Osteoblast (primary cell): ENCODE results near the gene GFPT2. TPM values are rescaled to one million over a fixed set of nuclear protein-coding genes. Genes with fewer than 3 reads are reported as not detected.

ENCODE experiments used
- DNase-seq: peaks from one replicate; pipeline ENCODE4 v3.0.0; 2011; ENCODE audit warnings: low spot score, mixed read lengths; ENCODE audit not compliant: insufficient read length; ENCODE audit errors: missing footprints
- H2AFZ ChIP-seq: 2 replicates; pipeline ENCODE4 v1.6.0; 2011; ENCODE audit warnings: mild to moderate bottlenecking, low read length
- H3K27ac ChIP-seq: 2 replicates; pipeline ENCODE4 v1.5.1; 2011; ENCODE audit warnings: mild to moderate bottlenecking, low read depth, low read length, moderate library complexity
- H3K27me3 ChIP-seq: 2 replicates; pipeline ENCODE4 v1.6.0; 2012; ENCODE audit warnings: mild to moderate bottlenecking, control low read depth, inconsistent platforms, low read length, moderate library complexity; ENCODE audit not compliant: insufficient read depth
- H3K36me3 ChIP-seq: 2 replicates; pipeline ENCODE4 v1.5.1; 2011; ENCODE audit warnings: mild to moderate bottlenecking, low read length, control low read depth, moderate library complexity; ENCODE audit not compliant: insufficient read depth
- H3K4me1 ChIP-seq: 2 replicates; pipeline ENCODE4 v1.5.1; 2011; ENCODE audit warnings: mild to moderate bottlenecking, low read length, control low read depth, moderate library complexity; ENCODE audit not compliant: insufficient read depth
- H3K4me2 ChIP-seq: 2 replicates; pipeline ENCODE4 v1.6.0; 2011; ENCODE audit warnings: mild to moderate bottlenecking, low read length; ENCODE audit not compliant: insufficient read depth
- H3K4me3 ChIP-seq: fragments of 200-600 bp; sonication (generic); 3 replicates; pipeline ENCODE4 v1.5.1; 2012; ENCODE audit warnings: mild to moderate bottlenecking, low read length, inconsistent platforms; ENCODE audit not compliant: insufficient read depth
- H3K79me2 ChIP-seq: 2 replicates; pipeline ENCODE4 v1.6.0; 2012; ENCODE audit warnings: mild to moderate bottlenecking, low read length, control low read depth, inconsistent platforms; ENCODE audit not compliant: insufficient read depth
- H3K9me3 ChIP-seq: 2 replicates; pipeline ENCODE4 v1.5.1; 2011; ENCODE audit warnings: low read depth, low read length, control low read depth
- H4K20me1 ChIP-seq: 2 replicates; pipeline ENCODE4 v1.6.0; 2012; ENCODE audit warnings: mild to moderate bottlenecking, low read length, control low read depth; ENCODE audit not compliant: insufficient read depth
- CTCF ChIP-seq: IDR thresholded peaks from 2 replicates; pipeline ENCODE4 v1.5.1; 2011; ENCODE audit warnings: mild to moderate bottlenecking, low read depth, low read length, moderate library complexity; ENCODE audit errors: extremely low read depth
- total RNA-seq: library from RNA; depleted of rRNA; stranded (reverse); fragments of >200 nt; gene quantifications from 2 replicates; pipeline ENCODE4 v1.2.3, GENCODE V29; 2012

The GFPT2 gene
- total RNA-seq, 1 donor: 30.4 TPM

- Histone ChIP-seq H2AFZ (no peak overlapping the region), H3K79me2 (peaks cover 57% of the 10 kb centered on the region), H3K9me3 (no peaks in the 10 kb centered on the region), H3K27me3 (no peaks in the 10 kb centered on the region), H3K4me2 (no peak overlapping the region), H3K36me3 (no peaks in the 10 kb centered on the region), H3K27ac (no peak overlapping the region), H3K4me3 (no peak overlapping the region), H4K20me1 (peaks cover 25% of the 10 kb centered on the region), H3K4me1 (peaks cover 16% of the 10 kb centered on the region)
- DNase-seq: no peak
- TF ChIP-seq CTCF: no peak
Observed at GRCh38 chr5:180289966-180290365, 63.2 kb downstream of the GFPT2 start.

DNA sequence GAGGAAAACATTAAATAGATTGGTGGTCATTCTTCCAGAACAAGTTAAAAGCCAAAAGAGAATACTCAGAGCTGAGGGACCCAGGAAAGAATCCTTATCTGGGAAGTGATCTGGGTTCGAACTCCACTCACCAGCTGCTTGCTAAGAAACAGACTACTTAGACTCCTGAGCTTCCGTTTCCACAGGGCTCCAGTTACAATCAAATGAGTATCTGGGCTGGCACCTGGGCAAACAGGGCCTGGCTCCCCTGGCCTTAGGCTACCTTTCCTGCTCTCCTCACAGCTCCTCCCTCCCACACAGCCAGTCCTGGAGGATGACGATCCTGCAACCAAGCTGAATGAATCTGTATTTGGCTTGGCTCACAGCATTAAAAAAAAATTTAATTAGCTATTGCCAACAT, 63.7 kb downstream of the GFPT2 start:
- no peak overlapping the region for H2AFZ ChIP-seq
- H3K36me3 ChIP-seq: no peaks in the 10 kb centered on the region
- H3K9me3 ChIP-seq: no peaks in the 10 kb centered on the region
- DNase-seq: no peak
- H3K79me2 ChIP-seq: peaks cover 63% of the 10 kb centered on the region
- peaks cover 16% of the 10 kb centered on the region for H3K4me1 ChIP-seq
- no peaks in the 10 kb centered on the region for H3K27me3 ChIP-seq
- no peak overlapping the region for H3K27ac ChIP-seq
- H4K20me1 ChIP-seq: peaks cover 25% of the 10 kb centered on the region
- TF ChIP-seq CTCF: no peak
- H3K4me2 ChIP-seq: no peak overlapping the region
- no peak overlapping the region for H3K4me3 ChIP-seq

DNA sequence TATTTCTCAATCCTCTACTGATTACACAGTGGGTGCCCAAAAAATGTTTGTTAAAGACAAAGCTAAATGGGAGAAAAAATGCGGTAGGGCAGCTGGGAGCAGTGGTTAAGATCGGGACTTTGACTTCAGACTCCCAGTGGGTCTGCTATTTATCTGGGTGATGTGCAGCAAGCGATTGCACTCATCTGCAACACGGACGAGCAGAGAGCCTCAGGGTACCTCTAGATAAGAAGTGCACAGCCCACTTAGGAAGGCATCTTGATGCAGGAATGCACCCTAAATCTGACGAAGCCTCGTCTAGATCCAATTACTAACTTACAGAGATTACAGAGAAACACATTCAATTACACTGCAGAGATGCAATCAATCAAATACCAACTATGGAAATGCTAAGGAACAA, 65.3 kb downstream of the GFPT2 start:
- H3K9me3 ChIP-seq: no peaks in the 10 kb centered on the region
- peaks cover 27% of the 10 kb centered on the region for H4K20me1 ChIP-seq
- H2AFZ ChIP-seq: no peak overlapping the region
- no peak overlapping the region for H3K4me3 ChIP-seq
- no peak overlapping the region for H3K27ac ChIP-seq
- H3K79me2 ChIP-seq: peaks cover 71% of the 10 kb centered on the region
- peaks cover 13% of the 10 kb centered on the region for H3K4me1 ChIP-seq
- no peaks in the 10 kb centered on the region for H3K36me3 ChIP-seq
- no peak for DNase-seq
- TF ChIP-seq CTCF: no peak
- no peak overlapping the region for H3K4me2 ChIP-seq
- no peaks in the 10 kb centered on the region for H3K27me3 ChIP-seq

- H3K36me3 ChIP-seq: no peaks in the 10 kb centered on the region
- H3K79me2 ChIP-seq: peaks cover 76% of the 10 kb centered on the region
- H3K4me2 ChIP-seq: no peak overlapping the region
- peaks cover 32% of the 10 kb centered on the region for H4K20me1 ChIP-seq
- H3K9me3 ChIP-seq: no peaks in the 10 kb centered on the region
- no peak overlapping the region for H3K4me3 ChIP-seq
- no peak for TF ChIP-seq CTCF
- no peak for DNase-seq
- no peak overlapping the region for H2AFZ ChIP-seq
- H3K27ac ChIP-seq: no peak overlapping the region
- H3K27me3 ChIP-seq: no peaks in the 10 kb centered on the region
- H3K4me1 ChIP-seq: peaks cover 12% of the 10 kb centered on the region
Observed at GRCh38 chr5:180287404-180287803, 65.7 kb downstream of the GFPT2 start.
